ENCODE measurements around the gene CRLF3.
A peak's percentile ranks its signal among the peaks of the same experiment; 100 is the strongest.

DNA sequence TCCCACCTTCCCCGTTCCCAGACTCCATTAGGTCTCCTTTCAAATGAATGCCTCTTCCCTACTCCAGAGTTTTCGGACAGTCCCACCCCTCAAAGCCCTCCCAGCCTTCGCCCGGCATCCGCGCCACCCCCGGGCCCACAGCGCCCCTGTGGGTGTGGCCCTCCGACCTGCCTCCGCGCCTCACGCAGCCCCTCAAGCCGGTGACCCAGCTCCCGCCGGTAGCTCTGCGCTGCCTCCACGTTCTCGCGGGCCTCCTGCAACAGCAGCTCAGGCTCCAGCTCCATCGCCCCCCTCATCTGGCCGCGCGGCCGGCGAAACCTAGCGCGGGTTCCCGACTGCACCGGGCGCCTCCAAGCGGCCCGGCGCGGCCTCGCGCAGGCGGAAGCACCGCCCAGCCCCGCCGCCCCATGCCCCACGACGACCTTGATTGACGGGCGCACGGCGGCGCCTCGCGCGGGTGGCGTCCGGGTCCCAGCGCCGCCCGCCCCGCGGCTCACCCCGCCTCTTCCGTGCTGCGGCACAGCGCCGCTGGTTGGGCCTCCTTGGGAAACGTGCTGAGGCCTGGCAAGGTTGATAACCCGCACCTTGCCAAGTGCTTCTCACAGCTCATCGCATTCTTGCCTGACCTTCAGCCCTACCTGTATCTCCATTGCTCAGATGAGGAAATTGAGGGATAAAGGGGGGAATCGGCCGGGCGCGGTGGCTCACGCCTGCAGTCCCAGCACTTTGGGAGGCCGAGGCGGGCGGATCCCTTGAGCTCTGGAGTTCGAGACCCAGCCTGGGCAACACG, at the start of gene CRLF3:
- TF ChIP-seq POLR2A (IDR thresholded peaks at IDR 0.05): peak; percentile 58 to 73
- TF ChIP-seq, protein P1, sequence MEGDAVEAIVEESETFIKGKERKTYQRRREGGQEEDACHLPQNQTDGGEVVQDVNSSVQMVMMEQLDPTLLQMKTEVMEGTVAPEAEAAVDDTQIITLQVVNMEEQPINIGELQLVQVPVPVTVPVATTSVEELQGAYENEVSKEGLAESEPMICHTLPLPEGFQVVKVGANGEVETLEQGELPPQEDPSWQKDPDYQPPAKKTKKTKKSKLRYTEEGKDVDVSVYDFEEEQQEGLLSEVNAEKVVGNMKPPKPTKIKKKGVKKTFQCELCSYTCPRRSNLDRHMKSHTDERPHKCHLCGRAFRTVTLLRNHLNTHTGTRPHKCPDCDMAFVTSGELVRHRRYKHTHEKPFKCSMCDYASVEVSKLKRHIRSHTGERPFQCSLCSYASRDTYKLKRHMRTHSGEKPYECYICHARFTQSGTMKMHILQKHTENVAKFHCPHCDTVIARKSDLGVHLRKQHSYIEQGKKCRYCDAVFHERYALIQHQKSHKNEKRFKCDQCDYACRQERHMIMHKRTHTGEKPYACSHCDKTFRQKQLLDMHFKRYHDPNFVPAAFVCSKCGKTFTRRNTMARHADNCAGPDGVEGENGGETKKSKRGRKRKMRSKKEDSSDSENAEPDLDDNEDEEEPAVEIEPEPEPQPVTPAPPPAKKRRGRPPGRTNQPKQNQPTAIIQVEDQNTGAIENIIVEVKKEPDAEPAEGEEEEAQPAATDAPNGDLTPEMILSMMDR (IDR thresholded peaks at IDR 0.05): peak in 5 of 6 experiments; percentile 32 to 63 (median 60)

All from adrenal gland (tissue), 5 donors.